Activated CD4-positive, alpha-beta T cell treated with anti-CD3 and anti-CD28 coated beads, Interleukin-2, amount 10 ng/mL, durations not matched to agents 7 days and 5 days (primary cell): ENCODE measurements around the gene SRSF11. TPM values are rescaled to one million over a fixed set of nuclear protein-coding genes. Genes with fewer than 3 reads are reported as not detected.

Experiments
- CTCF ChIA-PET: fragments of 350-600 bp; sonication (Branson Sonifier 250); formaldehyde crosslinking; loops from one replicate; lab custom pipeline; 2021; ENCODE audit warnings: antibody characterized with exemption; lab: Charles Lee
- POLR2A ChIA-PET: fragments of 350-600 bp; sonication (Branson Sonifier 250); formaldehyde crosslinking; loops from one replicate; lab custom pipeline; 2021; ENCODE audit warnings: antibody characterized with exemption; lab: Charles Lee
- DNase-seq: peaks from one replicate; pipeline ENCODE4 v3.0.0-alpha.2; 2020
- H3K27ac Mint-ChIP-seq: one replicate; pipeline ENCODE4 v1.8.0; 2021; ENCODE audit warnings: mild to moderate bottlenecking, moderate library complexity, mixed read lengths
- H3K27me3 Mint-ChIP-seq: one replicate; pipeline ENCODE4 v1.8.0; 2021; ENCODE audit warnings: mixed read lengths
- H3K36me3 Mint-ChIP-seq: one replicate; pipeline ENCODE4 v1.8.0; 2021; ENCODE audit warnings: low read depth, mixed read lengths
- H3K4me1 Mint-ChIP-seq: one replicate; pipeline ENCODE4 v1.8.0; 2021; ENCODE audit warnings: mixed read lengths
- H3K4me3 Mint-ChIP-seq: one replicate; pipeline ENCODE4 v1.8.0; 2021; ENCODE audit warnings: mild to moderate bottlenecking, moderate library complexity, mixed read lengths
- H3K9me3 Mint-ChIP-seq: one replicate; pipeline ENCODE4 v1.8.0; 2021; ENCODE audit warnings: mixed read lengths
- total RNA-seq, 2 experiments: library from RNA; stranded (reverse); gene quantifications; one replicate each; pipeline ENCODE4 v1.2.3, GENCODE V29; 2021

Gene SRSF11
- total RNA-seq, 2 experiments from 2014 or later, result 188 to 204 TPM

- H3K27ac Mint-ChIP-seq, result no peak overlapping the region
- POLR2A ChIA-PET, result no interaction called here
Observed at GRCh38 chr1:70284366-70284765, 63.2 kb downstream of the SRSF11 start.

GRCh38 chr1:70286453-70286852 lies 65.3 kb downstream of the SRSF11 start:
- Mint-ChIP-seq H3K27me3 (no peaks in the 10 kb centered on the region), H3K36me3 (peaks cover 28% of the 10 kb centered on the region), H3K4me3 (no peak overlapping the region), H3K9me3 (no peaks in the 10 kb centered on the region), H3K27ac (no peak overlapping the region), H3K4me1 (no peaks in the 10 kb centered on the region)
- POLR2A ChIA-PET, result no interaction called here
- CTCF ChIA-PET, result no interaction called here
- DNase-seq, result no peak

More at GRCh38 chr1:70284366-70284765, 63.2 kb downstream of the SRSF11 start:
- H3K27me3 Mint-ChIP-seq, result no peaks in the 10 kb centered on the region
- no peaks in the 10 kb centered on the region for H3K9me3 Mint-ChIP-seq
- H3K36me3 Mint-ChIP-seq, result peaks cover 22% of the 10 kb centered on the region
- CTCF ChIA-PET, result interaction anchor here (1.4 kb wide), 1 partner anchor 23 kb away, joined by 4 read pairs; no protein-coding TSS in a partner anchor
- DNase-seq, result no peak
- no peak overlapping the region for H3K4me3 Mint-ChIP-seq
- H3K4me1 Mint-ChIP-seq, result no peaks in the 10 kb centered on the region

- Mint-ChIP-seq H3K36me3 (peaks cover 25% of the 10 kb centered on the region), H3K27me3 (no peaks in the 10 kb centered on the region), H3K9me3 (no peaks in the 10 kb centered on the region), H3K4me1 (no peaks in the 10 kb centered on the region), H3K4me3 (no peak overlapping the region), H3K27ac (no peak overlapping the region)
- ChIA-PET CTCF (no interaction called here), POLR2A (no interaction called here)
- DNase-seq, result no peak
Observed at GRCh38 chr1:70288166-70288565, 67.0 kb downstream of the SRSF11 start.

- POLR2A ChIA-PET, result no interaction called here
- peaks cover 31% of the 10 kb centered on the region for H3K36me3 Mint-ChIP-seq
- no peaks in the 10 kb centered on the region for H3K9me3 Mint-ChIP-seq
- H3K4me3 Mint-ChIP-seq, result no peak overlapping the region
- no peaks in the 10 kb centered on the region for H3K4me1 Mint-ChIP-seq
- DNase-seq, result no peak
- CTCF ChIA-PET, result interaction anchor here (1.0 kb wide), 1 partner anchor 55 kb away, joined by 3 read pairs; no protein-coding TSS in a partner anchor
- H3K27ac Mint-ChIP-seq, result no peak overlapping the region
- no peaks in the 10 kb centered on the region for H3K27me3 Mint-ChIP-seq
Observed at GRCh38 chr1:70290218-70290617, 69.0 kb downstream of the SRSF11 start.

- ChIA-PET POLR2A (no interaction called here), CTCF (interaction anchor here (1.3 kb wide), 1 partner anchor 11 kb away, joined by 3 read pairs; no protein-coding TSS in a partner anchor)
- DNase-seq, result no peak
- H3K4me3 Mint-ChIP-seq, result no peak overlapping the region
- H3K27me3 Mint-ChIP-seq, result no peaks in the 10 kb centered on the region
- H3K27ac Mint-ChIP-seq, result no peak overlapping the region
- peaks cover 33% of the 10 kb centered on the region for H3K36me3 Mint-ChIP-seq
- no peaks in the 10 kb centered on the region for H3K9me3 Mint-ChIP-seq
- no peaks in the 10 kb centered on the region for H3K4me1 Mint-ChIP-seq
Observed at GRCh38 chr1:70293186-70293843, 72.1 kb downstream of the SRSF11 start.

- Mint-ChIP-seq H3K4me3 (no peak overlapping the region), H3K27me3 (no peaks in the 10 kb centered on the region), H3K4me1 (no peaks in the 10 kb centered on the region), H3K27ac (no peak overlapping the region), H3K9me3 (no peaks in the 10 kb centered on the region), H3K36me3 (peaks cover 34% of the 10 kb centered on the region)
- ChIA-PET CTCF (no interaction called here), POLR2A (no interaction called here)
- DNase-seq, result no peak
Observed at GRCh38 chr1:70295749-70296148, 74.6 kb downstream of the SRSF11 start.

- Mint-ChIP-seq H3K4me3 (no peak overlapping the region), H3K4me1 (no peaks in the 10 kb centered on the region), H3K27me3 (no peaks in the 10 kb centered on the region), H3K36me3 (peaks cover 33% of the 10 kb centered on the region), H3K9me3 (no peaks in the 10 kb centered on the region), H3K27ac (no peak overlapping the region)
- no peak for DNase-seq
- ChIA-PET CTCF (no interaction called here), POLR2A (no interaction called here)
Observed at GRCh38 chr1:70299472-70299871, 78.3 kb downstream of the SRSF11 start.

Other genes starting within 250 kb of the SRSF11 start
- 10 to 100 TPM; 19.4 to 24.7 TPM for gene LRRC40, start 15.8 kb upstream of the SRSF11 start, total RNA-seq
- 10 to 100 TPM; 19.7 to 24.6 TPM for gene ANKRD13C, start 133.3 kb downstream of the SRSF11 start, total RNA-seq
- gene CTH, start 189.9 kb downstream of the SRSF11 start, total RNA-seq, result 1 to 10 TPM; 2.0 to 2.9 TPM